Esophagus muscularis mucosa (tissue), 4 donors: Measurements from ENCODE around the gene UQCRHL.

Source experiments
- EP300 ChIP-seq: sonication (generic); formaldehyde crosslinking; IDR thresholded peaks from one replicate; pipeline ENCODE4 v1.6.1; 2017; ENCODE audit warnings: antibody characterized with exemption
- POLR2A ChIP-seq: fragments of 450-650 bp; IDR thresholded peaks from one replicate; pipeline ENCODE4 v1.6.1; 2017; ENCODE audit warnings: antibody characterized with exemption, moderate library complexity, mild to moderate bottlenecking, low read depth
- POLR2AphosphoS5 ChIP-seq, 2 donors: sonication (generic); formaldehyde crosslinking; IDR thresholded peaks; one replicate each; pipeline ENCODE4 v1.6.1; 2017; ENCODE audit warnings: antibody characterized with exemption in 2 of 2
- TF ChIP-seq, protein P1 (sequence below), 3 experiments: fragments of 200-600 bp in 2 of 3; fragments of 450-650 bp in 1 of 3; sonication (generic) in 2 of 3; IDR thresholded peaks; one replicate each; pipeline ENCODE4 v1.5.1; 2017 to 2019; ENCODE audit warnings: antibody characterized with exemption in 3 of 3, mild to moderate bottlenecking in 2 of 3, moderate library complexity in 1 of 3

GRCh38 chr1:15847100-15847892 lies 39.8 kb upstream of the UQCRHL start, which contains the start of gene SPEN:
- TF ChIP-seq, protein P1, sequence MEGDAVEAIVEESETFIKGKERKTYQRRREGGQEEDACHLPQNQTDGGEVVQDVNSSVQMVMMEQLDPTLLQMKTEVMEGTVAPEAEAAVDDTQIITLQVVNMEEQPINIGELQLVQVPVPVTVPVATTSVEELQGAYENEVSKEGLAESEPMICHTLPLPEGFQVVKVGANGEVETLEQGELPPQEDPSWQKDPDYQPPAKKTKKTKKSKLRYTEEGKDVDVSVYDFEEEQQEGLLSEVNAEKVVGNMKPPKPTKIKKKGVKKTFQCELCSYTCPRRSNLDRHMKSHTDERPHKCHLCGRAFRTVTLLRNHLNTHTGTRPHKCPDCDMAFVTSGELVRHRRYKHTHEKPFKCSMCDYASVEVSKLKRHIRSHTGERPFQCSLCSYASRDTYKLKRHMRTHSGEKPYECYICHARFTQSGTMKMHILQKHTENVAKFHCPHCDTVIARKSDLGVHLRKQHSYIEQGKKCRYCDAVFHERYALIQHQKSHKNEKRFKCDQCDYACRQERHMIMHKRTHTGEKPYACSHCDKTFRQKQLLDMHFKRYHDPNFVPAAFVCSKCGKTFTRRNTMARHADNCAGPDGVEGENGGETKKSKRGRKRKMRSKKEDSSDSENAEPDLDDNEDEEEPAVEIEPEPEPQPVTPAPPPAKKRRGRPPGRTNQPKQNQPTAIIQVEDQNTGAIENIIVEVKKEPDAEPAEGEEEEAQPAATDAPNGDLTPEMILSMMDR (IDR thresholded peaks at IDR 0.05): peak in 2 of 3 experiments; percentile 8 to 16
- TF ChIP-seq POLR2AphosphoS5 (IDR thresholded peaks at IDR 0.05): peak; percentile 94 to 96
- no peak for TF ChIP-seq EP300
- TF ChIP-seq POLR2A: peak; percentile 63
